ENCODE measurements around the gene PKDCC.

Gene PKDCC

GRCh38 chr2:42036413-42036812, 11.4 kb upstream of the PKDCC start:
- no peaks in the 10 kb centered on the region for H3K4me1 Mint-ChIP-seq (ENCODE audit: low read depth)
- H3K27ac Mint-ChIP-seq, result no peak overlapping the region
- no peaks in the 10 kb centered on the region for H3K36me3 Mint-ChIP-seq (ENCODE audit: low read depth)
- no peaks in the 10 kb centered on the region for H3K9me3 Mint-ChIP-seq
- peaks cover 15% of the 10 kb centered on the region for H3K27me3 Mint-ChIP-seq
- H3K4me3 Mint-ChIP-seq, result no peak overlapping the region
- intact Hi-C loops (cut with micrococcal nuclease), result no loop called here

- Mint-ChIP-seq H3K4me1 (ENCODE audit: low read depth) (no peaks in the 10 kb centered on the region), H3K4me3 (no peak overlapping the region), H3K36me3 (ENCODE audit: low read depth) (no peaks in the 10 kb centered on the region), H3K27me3 (peaks cover 15% of the 10 kb centered on the region), H3K27ac (no peak overlapping the region), H3K9me3 (no peaks in the 10 kb centered on the region)
- intact Hi-C loops (cut with micrococcal nuclease), result no loop called here
Measured at GRCh38 chr2:42036940-42037339, 10.9 kb upstream of the PKDCC start.

- intact Hi-C loops (cut with micrococcal nuclease), result no loop called here
- no peak overlapping the region for H3K4me3 Mint-ChIP-seq
- H3K27ac Mint-ChIP-seq, result no peak overlapping the region
- H3K9me3 Mint-ChIP-seq, result no peaks in the 10 kb centered on the region
- no peaks in the 10 kb centered on the region for H3K4me1 Mint-ChIP-seq (ENCODE audit: low read depth)
- peaks cover 45% of the 10 kb centered on the region for H3K27me3 Mint-ChIP-seq
- H3K36me3 Mint-ChIP-seq (ENCODE audit: low read depth), result no peaks in the 10 kb centered on the region
Measured at GRCh38 chr2:42040643-42041278, 7.1 kb upstream of the PKDCC start.

- no peaks in the 10 kb centered on the region for H3K36me3 Mint-ChIP-seq (ENCODE audit: low read depth)
- no peaks in the 10 kb centered on the region for H3K9me3 Mint-ChIP-seq
- intact Hi-C loops (cut with micrococcal nuclease), result no loop called here
- H3K27ac Mint-ChIP-seq, result no peak overlapping the region
- H3K4me3 Mint-ChIP-seq, result no peak overlapping the region
- peaks cover 52% of the 10 kb centered on the region for H3K27me3 Mint-ChIP-seq
- no peaks in the 10 kb centered on the region for H3K4me1 Mint-ChIP-seq (ENCODE audit: low read depth)
Measured at GRCh38 chr2:42041377-42042127, 6.3 kb upstream of the PKDCC start.

- peaks cover 59% of the 10 kb centered on the region for H3K27me3 Mint-ChIP-seq
- no peaks in the 10 kb centered on the region for H3K36me3 Mint-ChIP-seq (ENCODE audit: low read depth)
- H3K9me3 Mint-ChIP-seq, result no peaks in the 10 kb centered on the region
- intact Hi-C loops (cut with micrococcal nuclease), result no loop called here
- H3K4me3 Mint-ChIP-seq, result no peak overlapping the region
- H3K27ac Mint-ChIP-seq, result no peak overlapping the region
- H3K4me1 Mint-ChIP-seq (ENCODE audit: low read depth), result no peaks in the 10 kb centered on the region
Measured at GRCh38 chr2:42042631-42043355, 5.0 kb upstream of the PKDCC start.

GRCh38 chr2:42043789-42044394, 3.9 kb upstream of the PKDCC start:
- Mint-ChIP-seq H3K36me3 (ENCODE audit: low read depth) (no peaks in the 10 kb centered on the region), H3K27ac (no peak overlapping the region), H3K4me3 (no peak overlapping the region), H3K4me1 (ENCODE audit: low read depth) (no peaks in the 10 kb centered on the region), H3K9me3 (no peaks in the 10 kb centered on the region), H3K27me3 (peaks cover 64% of the 10 kb centered on the region)
- intact Hi-C loops (cut with micrococcal nuclease), result no loop called here

- intact Hi-C loops (cut with micrococcal nuclease), result no loop called here
- Mint-ChIP-seq H3K36me3 (ENCODE audit: low read depth) (no peaks in the 10 kb centered on the region), H3K27ac (no peak overlapping the region), H3K4me1 (ENCODE audit: low read depth) (no peaks in the 10 kb centered on the region), H3K9me3 (no peaks in the 10 kb centered on the region), H3K4me3 (no peak overlapping the region), H3K27me3 (peaks cover 74% of the 10 kb centered on the region)
Measured at GRCh38 chr2:42044939-42045338, 2.9 kb upstream of the PKDCC start.

GRCh38 chr2:42045352-42045751, 2.5 kb upstream of the PKDCC start:
- no peak overlapping the region for H3K27ac Mint-ChIP-seq
- H3K9me3 Mint-ChIP-seq, result no peaks in the 10 kb centered on the region
- H3K4me3 Mint-ChIP-seq, result no peak overlapping the region
- peaks cover 76% of the 10 kb centered on the region for H3K27me3 Mint-ChIP-seq
- no peaks in the 10 kb centered on the region for H3K4me1 Mint-ChIP-seq (ENCODE audit: low read depth)
- no peaks in the 10 kb centered on the region for H3K36me3 Mint-ChIP-seq (ENCODE audit: low read depth)
- intact Hi-C loops (cut with micrococcal nuclease), result no loop called here

- H3K4me3 Mint-ChIP-seq, result no peak overlapping the region
- H3K4me1 Mint-ChIP-seq (ENCODE audit: low read depth), result no peaks in the 10 kb centered on the region
- H3K9me3 Mint-ChIP-seq, result no peaks in the 10 kb centered on the region
- no peaks in the 10 kb centered on the region for H3K36me3 Mint-ChIP-seq (ENCODE audit: low read depth)
- peaks cover 82% of the 10 kb centered on the region for H3K27me3 Mint-ChIP-seq
- H3K27ac Mint-ChIP-seq, result no peak overlapping the region
- intact Hi-C loops (cut with micrococcal nuclease), result no loop called here
Measured at GRCh38 chr2:42045848-42046748, 1.7 kb upstream of the PKDCC start.

- Mint-ChIP-seq H3K27ac (no peak overlapping the region), H3K4me3 (peak overlapping the region; percentile 47), H3K36me3 (ENCODE audit: low read depth) (no peaks in the 10 kb centered on the region), H3K27me3 (peaks cover 83% of the 10 kb centered on the region), H3K9me3 (no peaks in the 10 kb centered on the region), H3K4me1 (ENCODE audit: low read depth) (no peaks in the 10 kb centered on the region)
- intact Hi-C loops (cut with micrococcal nuclease), result no loop called here
Measured at GRCh38 chr2:42046819-42047487, 868 bp upstream of the PKDCC start.

- Mint-ChIP-seq H3K4me3 (peak overlapping the region; percentile 32), H3K27ac (no peak overlapping the region), H3K36me3 (ENCODE audit: low read depth) (no peaks in the 10 kb centered on the region), H3K4me1 (ENCODE audit: low read depth) (no peaks in the 10 kb centered on the region), H3K9me3 (no peaks in the 10 kb centered on the region), H3K27me3 (peaks cover 74% of the 10 kb centered on the region)
- intact Hi-C loops (cut with micrococcal nuclease), result no loop called here
Measured at GRCh38 chr2:42048299-42049220, 739 bp downstream of the PKDCC start.

GRCh38 chr2:42049221-42050009, 1.6 kb downstream of the PKDCC start:
- no peaks in the 10 kb centered on the region for H3K4me1 Mint-ChIP-seq (ENCODE audit: low read depth)
- intact Hi-C loops (cut with micrococcal nuclease), result no loop called here
- H3K9me3 Mint-ChIP-seq, result no peaks in the 10 kb centered on the region
- H3K27me3 Mint-ChIP-seq, result peaks cover 70% of the 10 kb centered on the region
- H3K36me3 Mint-ChIP-seq (ENCODE audit: low read depth), result no peaks in the 10 kb centered on the region
- H3K27ac Mint-ChIP-seq, result no peak overlapping the region
- no peak overlapping the region for H3K4me3 Mint-ChIP-seq
